KBM-7 (cell line): ENCODE results near the gene ST6GALNAC6.
A peak's percentile ranks its signal among the peaks of the same experiment; 100 is the strongest.

Experiments
- DNase-seq: peaks from one replicate; pipeline ENCODE4 v3.0.0-alpha.2; 2015
- in situ Hi-C: fragments of 300-500 bp; cut with MboI; formaldehyde crosslinking; loops from 2 replicates; pipeline ENCODE4 v1.14.3; 2020; ENCODE audit warnings: low sequenced_read_pairs, low pct_unique_long_range_greater_than_20kb, mixed read lengths

ST6GALNAC6 gene

DNA sequence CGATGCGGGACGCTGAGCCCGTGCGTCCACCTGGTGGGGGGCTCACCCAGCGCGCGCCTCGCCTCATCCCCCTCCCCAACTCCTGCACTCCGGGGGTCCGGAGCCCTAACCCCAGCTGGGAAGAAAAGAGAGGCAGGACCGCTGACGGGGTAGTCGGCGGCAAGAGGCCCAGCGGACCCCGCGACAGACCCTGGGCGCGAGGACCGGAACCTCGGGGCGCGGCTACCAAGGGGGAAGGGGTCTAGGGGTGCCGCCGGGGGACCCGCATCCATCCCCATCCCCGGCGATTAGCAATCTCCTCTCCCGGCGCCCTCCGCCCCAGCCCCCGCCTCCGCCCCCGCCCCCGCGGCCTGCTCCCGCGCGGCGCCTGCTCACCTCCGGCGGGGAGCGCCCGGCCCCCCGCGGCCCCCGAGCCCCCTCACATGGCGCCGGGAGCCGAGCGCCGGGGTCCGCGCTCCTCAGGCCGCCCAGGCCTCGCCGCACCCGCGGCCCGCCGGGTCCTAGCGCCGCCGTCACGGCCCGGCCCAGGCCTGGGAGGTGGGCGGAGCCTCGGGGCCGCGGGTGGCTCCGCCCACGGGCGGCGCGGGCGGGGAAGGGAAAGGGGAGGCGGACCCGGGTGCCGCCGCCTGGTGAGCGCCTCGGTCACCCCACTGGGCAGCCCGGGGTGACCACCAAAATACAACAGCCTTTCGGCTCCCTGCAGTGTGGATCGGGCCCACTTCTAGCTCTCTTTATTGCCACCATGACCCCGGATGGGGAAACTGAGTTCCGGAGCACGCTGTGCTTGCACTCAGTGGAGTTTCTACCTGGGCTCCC is at the start of gene ST6GALNAC6:
TSS of gene ST6GALNAC6 (minus strand) at position 476 of the 816 bp plus-strand sequence. CDS start 1,622 bp downstream, outside the sequence.
- peak; percentile 59 for DNase-seq
- in situ Hi-C loops = no loop called here

DNA sequence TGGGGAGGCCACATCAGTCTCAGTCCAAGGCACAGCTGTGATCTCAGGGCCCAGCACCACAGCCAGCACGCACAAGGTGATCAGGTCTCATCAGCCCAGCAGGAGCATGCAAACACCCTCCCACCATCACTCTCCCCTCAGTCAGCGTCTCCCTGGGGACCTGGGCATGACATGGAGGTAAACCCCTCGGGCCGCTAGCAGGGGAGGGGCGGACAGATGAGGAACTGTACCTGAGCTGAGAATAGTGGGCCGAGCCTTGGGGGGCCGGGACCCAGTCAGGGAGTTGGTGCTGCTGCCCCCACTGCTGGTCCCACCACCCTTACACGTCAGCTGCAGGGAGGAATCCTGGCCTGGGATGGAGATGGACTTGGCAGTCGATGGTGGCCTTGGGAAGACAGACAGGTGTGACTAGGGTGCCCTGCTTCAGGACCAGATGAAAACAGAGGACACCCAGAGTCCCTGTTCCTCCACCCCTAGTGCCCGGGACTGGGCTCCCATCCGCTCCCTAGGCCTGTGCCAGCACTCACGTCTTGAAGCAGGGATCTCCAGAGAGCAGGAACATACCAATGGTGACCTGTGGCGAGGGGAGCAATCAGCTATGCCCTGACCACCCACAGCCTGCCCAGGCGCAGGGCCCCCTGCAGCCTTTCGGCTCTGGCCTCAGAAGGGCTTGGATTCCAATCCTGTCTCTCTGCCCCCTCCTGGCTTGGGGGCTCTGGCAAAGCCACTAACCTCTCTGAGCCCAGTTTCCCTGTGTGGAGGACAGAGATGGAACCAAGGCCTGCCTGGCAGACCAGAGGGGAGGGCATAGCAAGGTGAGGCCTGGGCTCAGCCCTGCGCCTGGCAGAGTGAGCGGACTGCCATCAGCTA is 48.7 kb upstream of the ST6GALNAC6 start:
- DNase-seq = no peak
- in situ Hi-C loops = no loop called here

GRCh38 chr9:127946728-127947127 is 47.3 kb upstream of the ST6GALNAC6 start:
- in situ Hi-C loops = no loop called here
- no peak for DNase-seq

DNA sequence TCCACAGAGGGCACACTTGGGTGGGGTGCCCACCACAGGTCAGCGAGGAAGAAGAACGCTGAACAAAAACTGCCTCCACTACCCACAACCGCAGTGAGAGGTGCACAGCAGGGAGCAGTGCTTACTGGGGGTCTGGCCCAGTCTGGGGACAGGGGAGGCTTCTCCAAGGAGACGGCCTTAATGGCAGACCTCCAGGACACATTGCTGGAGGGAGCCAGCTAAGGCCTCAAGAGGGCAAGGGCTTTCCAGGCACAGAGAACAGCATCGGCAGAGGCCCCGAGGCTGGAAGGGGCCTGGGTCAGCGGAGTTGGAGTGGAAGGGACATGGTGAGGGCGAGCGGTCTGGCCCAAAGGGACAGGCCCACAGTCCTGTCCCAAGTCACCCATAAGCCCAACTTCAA is 46.5 kb upstream of the ST6GALNAC6 start:
- no peak for DNase-seq
- in situ Hi-C loops = no loop called here

GRCh38 chr9:127945338-127945737 is 45.9 kb upstream of the ST6GALNAC6 start:
- in situ Hi-C loops = no loop called here
- DNase-seq = no peak

GRCh38 chr9:127944586-127945218 is 45.3 kb upstream of the ST6GALNAC6 start:
- in situ Hi-C loops = no loop called here
- no peak for DNase-seq

GRCh38 chr9:127943731-127944144 is 44.3 kb upstream of the ST6GALNAC6 start:
- DNase-seq = peak; percentile 82
- in situ Hi-C loops = no loop called here

DNA sequence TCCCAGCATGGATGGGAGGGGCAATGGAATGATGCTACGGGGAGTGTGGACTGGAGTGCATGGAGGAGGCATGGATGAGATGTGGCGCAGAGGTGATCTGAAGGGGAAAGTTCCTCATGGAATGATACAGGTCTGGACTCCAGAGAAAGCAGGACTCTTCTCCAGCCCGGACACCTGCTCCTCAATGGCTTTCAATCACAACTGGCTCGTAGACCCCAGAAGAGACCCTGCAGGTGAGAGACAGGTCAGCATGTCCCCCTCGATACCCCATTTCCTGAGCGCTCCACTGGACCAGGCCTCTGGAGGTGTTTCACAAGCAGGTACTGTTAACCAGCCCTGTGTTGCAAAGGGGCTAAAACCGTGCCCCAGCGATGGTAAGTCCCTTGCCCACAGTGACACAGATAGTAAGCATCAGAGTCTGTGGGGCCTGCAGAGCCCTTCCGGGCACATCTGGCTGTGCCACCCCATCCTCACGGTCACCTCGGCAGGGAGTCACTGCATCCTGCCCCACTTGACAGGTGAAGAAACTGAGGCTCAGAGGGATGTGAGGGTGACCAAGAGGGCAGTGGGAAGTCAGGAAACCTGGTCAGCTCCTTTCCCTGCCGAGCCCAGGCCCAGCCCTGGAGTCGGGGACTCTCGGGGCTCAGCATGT is 43.7 kb upstream of the ST6GALNAC6 start:
- no peak for DNase-seq
- in situ Hi-C loops = no loop called here

DNA sequence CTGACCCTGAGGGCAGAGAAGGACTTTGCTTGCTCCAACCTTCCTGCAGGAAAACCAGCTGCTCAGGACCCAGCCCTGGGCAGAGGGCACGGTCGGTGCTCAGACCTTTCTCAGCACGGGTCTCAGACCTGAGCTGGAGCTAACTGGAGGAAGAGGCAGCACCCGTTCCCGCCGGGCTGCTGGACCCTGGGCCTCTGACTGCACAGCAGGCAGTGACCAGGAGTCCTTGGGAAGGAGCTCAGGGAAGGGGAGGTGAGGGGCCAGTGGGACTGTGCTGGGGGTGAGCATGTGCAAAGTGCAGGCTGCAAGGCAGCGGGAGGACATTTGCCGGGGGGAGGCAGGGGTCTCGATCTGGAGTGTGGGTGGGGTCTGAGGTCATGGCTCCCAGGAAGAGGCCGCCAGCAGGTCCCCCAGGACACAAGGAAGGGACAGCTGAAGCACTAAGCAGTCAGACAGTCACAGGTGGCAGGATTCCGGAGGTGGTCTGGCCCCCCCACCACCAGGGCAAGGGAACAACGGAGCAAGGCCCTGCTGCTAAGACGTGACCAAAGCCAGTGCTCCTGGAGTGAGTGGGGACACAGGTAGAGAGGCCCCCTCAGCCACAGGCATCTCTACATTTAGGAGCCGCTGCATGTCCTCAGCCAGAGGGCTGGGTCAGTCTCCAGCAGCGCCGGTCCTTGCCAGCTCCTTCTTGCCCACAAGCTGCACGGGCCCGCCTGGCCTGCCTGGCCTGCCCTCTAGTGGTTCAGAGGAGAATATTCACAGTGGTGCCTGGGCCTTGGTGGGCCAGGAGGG is 43.0 kb upstream of the ST6GALNAC6 start:
- in situ Hi-C loops = no loop called here
- DNase-seq = peak; percentile 58

DNA sequence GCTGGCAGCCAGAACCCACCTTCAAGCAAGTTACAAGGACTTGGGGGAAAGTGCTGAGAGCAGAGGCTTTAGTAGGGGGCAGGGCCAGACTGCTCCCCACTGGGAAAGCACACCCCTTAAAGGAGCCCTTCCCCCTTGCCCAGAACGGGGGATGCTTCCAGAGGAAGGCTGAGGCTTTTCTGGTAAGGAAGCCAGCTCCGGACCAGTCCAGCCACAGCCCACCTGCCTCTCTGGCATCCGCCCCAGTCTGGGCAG is 42.5 kb upstream of the ST6GALNAC6 start:
- no peak for DNase-seq
- in situ Hi-C loops = no loop called here

- in situ Hi-C loops = no loop called here
- no peak for DNase-seq
These were observed 41.9 kb upstream of the ST6GALNAC6 start for GRCh38 chr9:127941062-127941960.

GRCh38 chr9:127940593-127940992 is 41.2 kb upstream of the ST6GALNAC6 start:
- DNase-seq = no peak
- in situ Hi-C loops = no loop called here

GRCh38 chr9:127938298-127938690 is 38.9 kb upstream of the ST6GALNAC6 start:
- in situ Hi-C loops = no loop called here
- DNase-seq = no peak

GRCh38 chr9:127937388-127938297 is 38.2 kb upstream of the ST6GALNAC6 start, which contains the start of gene DPM2:
DPM2 (minus strand) TSS chr9:127937854; CDS start chr9:127937820, 34 bp downstream.
- peak; percentile 86 for DNase-seq
- in situ Hi-C loops = no loop called here

GRCh38 chr9:127937056-127937387 is 37.6 kb upstream of the ST6GALNAC6 start:
- in situ Hi-C loops = no loop called here
- DNase-seq = no peak

DNA sequence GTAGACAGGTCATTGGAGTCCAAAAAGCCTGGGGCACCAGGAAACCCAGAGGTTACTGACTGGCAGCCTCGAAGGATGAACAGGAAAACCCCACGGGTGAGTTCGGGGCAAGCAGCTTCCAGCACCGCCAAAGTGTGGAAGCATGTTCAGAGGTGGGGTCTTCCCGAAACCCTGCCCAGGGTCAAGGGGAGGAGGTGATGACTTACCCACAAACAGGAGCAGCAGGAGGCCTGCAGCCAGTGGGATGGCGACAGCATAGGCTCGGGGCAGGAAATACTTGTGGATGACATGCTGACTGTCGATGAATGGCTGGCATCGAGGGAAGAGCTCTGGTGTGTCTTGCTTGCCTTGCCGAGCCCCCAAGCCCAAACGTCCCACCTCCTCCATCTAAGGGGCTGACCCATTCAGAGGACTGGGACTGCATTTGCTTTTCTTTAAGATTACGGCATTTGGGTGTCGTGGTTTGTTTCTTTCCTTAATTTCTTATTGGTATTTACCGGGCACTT is 37.0 kb upstream of the ST6GALNAC6 start:
- in situ Hi-C loops = no loop called here
- no peak for DNase-seq

DNA sequence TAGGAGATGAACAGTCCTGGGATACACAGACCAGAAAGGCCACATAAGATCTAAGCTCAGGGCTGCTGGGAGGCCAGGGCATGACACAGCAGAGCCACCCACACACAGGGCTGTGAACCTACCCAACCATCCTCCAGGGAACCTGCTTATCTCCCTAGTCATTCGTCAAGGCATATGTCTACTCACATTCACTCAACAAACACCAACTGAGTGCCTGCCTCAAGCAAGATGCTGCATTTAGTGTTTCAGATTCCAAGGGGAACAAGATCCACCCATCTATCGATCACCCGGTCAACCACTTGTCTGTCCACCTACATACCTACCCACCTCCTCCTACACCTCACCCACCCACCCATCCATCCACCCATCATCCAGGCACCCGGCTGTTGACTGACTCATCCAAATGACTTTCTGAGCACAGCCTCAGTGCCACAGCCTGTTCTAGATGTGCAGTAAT is 36.4 kb upstream of the ST6GALNAC6 start:
- DNase-seq = no peak
- in situ Hi-C loops = no loop called here
